IMR-90 (cell line): ENCODE results near the gene ATP1A4. TPM values are rescaled to one million over a fixed set of nuclear protein-coding genes. Genes with fewer than 3 reads are reported as not detected.

ENCODE experiments used
- ATAC-seq: fragments of 200-7000 bp; cut with Tn5 transposase; 2 replicates; pipeline ENCODE4 v1.9.1; 2020; ENCODE audit warnings: low read depth, mild to moderate bottlenecking, moderate library complexity
- BruUV-seq: library from RNA; stranded (reverse); fragments of 400-500 nt; replicated peaks from 2 replicates; lab custom pipeline; 2021; lab: Mats Ljungman, UMichigan
- CTCF ChIA-PET: fragments of 300-600 bp; formaldehyde crosslinking; extraction: SDS; loops from one replicate; lab custom pipeline; 2021; ENCODE audit warnings: antibody characterized with exemption; lab: Yijun Ruan, JAX
- POLR2A ChIA-PET: fragments of 300-600 bp; sonication (Branson Sonifier 250); formaldehyde crosslinking; loops from one replicate; lab custom pipeline; 2022; ENCODE audit warnings: antibody characterized with exemption; ENCODE audit not compliant: unreplicated experiment; lab: Charles Lee
- DNase-seq: peaks from one replicate; pipeline ENCODE4 v3.0.0; 2013
- H2AFZ ChIP-seq: replicated peaks from 2 replicates; pipeline ENCODE3; 2013; ENCODE audit warnings: low read length, mild to moderate bottlenecking; ENCODE audit not compliant: poor library complexity
- H2AK5ac ChIP-seq: 2 replicates; pipeline ENCODE4 v1.6.1; 2013; ENCODE audit warnings: low read depth, low read length, inconsistent platforms
- H2AK9ac ChIP-seq: replicated peaks from 2 replicates; pipeline ENCODE3; 2013; ENCODE audit warnings: mild to moderate bottlenecking, low read depth, low read length, moderate library complexity; ENCODE audit not compliant: poor library complexity
- H2BK120ac ChIP-seq: 2 replicates; pipeline ENCODE4 v1.6.1; 2013; ENCODE audit warnings: low read depth, low read length, inconsistent platforms
- H2BK15ac ChIP-seq: 3 replicates; pipeline ENCODE4 v1.6.1; 2013; ENCODE audit warnings: low read depth, low read length, inconsistent platforms
- H2BK20ac ChIP-seq: 2 replicates; pipeline ENCODE4 v1.6.1; 2013; ENCODE audit warnings: low read depth, mild to moderate bottlenecking, inconsistent platforms, low read length, moderate library complexity
- H2BK5ac ChIP-seq: 2 replicates; pipeline ENCODE4 v1.6.1; 2013; ENCODE audit warnings: mild to moderate bottlenecking, low read depth, low read length, inconsistent platforms; ENCODE audit not compliant: poor library complexity, severe bottlenecking
- H3K14ac ChIP-seq: replicated peaks from 2 replicates; pipeline ENCODE4 v1.6.1; 2013; ENCODE audit warnings: low read depth, low read length, inconsistent platforms
- H3K18ac ChIP-seq: 2 replicates; pipeline ENCODE4 v1.6.1; 2013; ENCODE audit warnings: low read depth, low read length, control low read depth
- H3K23ac ChIP-seq: 2 replicates; pipeline ENCODE4 v1.6.1; 2013; ENCODE audit warnings: low read depth, low read length, inconsistent platforms
- H3K27ac ChIP-seq: 2 replicates; pipeline ENCODE4 v1.5.1; 2013; ENCODE audit warnings: mild to moderate bottlenecking, control low read depth, low read length; ENCODE audit not compliant: insufficient read depth
- H3K27me3 ChIP-seq: 2 replicates; pipeline ENCODE4 v1.6.1; 2013; ENCODE audit warnings: low read length; ENCODE audit not compliant: control insufficient read depth, insufficient read depth
- H3K36me3 ChIP-seq: 2 replicates; pipeline ENCODE4 v1.6.1; 2013; ENCODE audit warnings: low read length, mixed read lengths; ENCODE audit not compliant: control insufficient read depth, insufficient read depth
- H3K4ac ChIP-seq: 2 replicates; pipeline ENCODE4 v1.6.1; 2013; ENCODE audit warnings: low read depth, low read length, inconsistent platforms
- H3K4me1 ChIP-seq: 2 replicates; pipeline ENCODE4 v1.6.1; 2013; ENCODE audit warnings: low read length, mixed read lengths; ENCODE audit not compliant: control insufficient read depth, insufficient read depth
- H3K4me2 ChIP-seq: 2 replicates; pipeline ENCODE4 v1.6.1; 2013; ENCODE audit warnings: low read depth, mild to moderate bottlenecking, control low read depth, low read length, moderate library complexity
- H3K4me3 ChIP-seq: 2 replicates; pipeline ENCODE4 v1.5.1; 2013; ENCODE audit warnings: low read depth, mild to moderate bottlenecking, control low read depth, low read length, moderate library complexity; ENCODE audit not compliant: insufficient read depth
- H3K56ac ChIP-seq: 2 replicates; pipeline ENCODE4 v1.6.1; 2013; ENCODE audit warnings: low read length, inconsistent platforms; ENCODE audit not compliant: insufficient read depth; ENCODE audit errors: extremely low read depth
- H3K79me1 ChIP-seq, 2 experiments: 2 replicates each; pipeline ENCODE4 v1.6.1; 2013; ENCODE audit warnings: low read length in 2 of 2, inconsistent platforms in 1 of 2, low read depth in 1 of 2
- H3K9ac ChIP-seq: 2 replicates; pipeline ENCODE4 v1.6.1; 2013; ENCODE audit warnings: low read depth, low read length, control low read depth
- H3K9me1 ChIP-seq: 2 replicates; pipeline ENCODE4 v1.6.1; 2013; ENCODE audit warnings: low read length, inconsistent platforms; ENCODE audit not compliant: insufficient read depth
- H3K9me3 ChIP-seq: 2 replicates; pipeline ENCODE4 v1.6.1; 2013; ENCODE audit warnings: low read length; ENCODE audit not compliant: control insufficient read depth, insufficient read depth
- H4K20me1 ChIP-seq: 2 replicates; pipeline ENCODE4 v1.6.1; 2013; ENCODE audit warnings: low read length, inconsistent platforms; ENCODE audit not compliant: insufficient read depth
- H4K5ac ChIP-seq: 2 replicates; pipeline ENCODE4 v1.6.1; 2013; ENCODE audit warnings: mild to moderate bottlenecking, low read depth, low read length, control low read depth
- H4K8ac ChIP-seq, 2 experiments: 2 replicates each; pipeline ENCODE4 v1.6.1; 2013; ENCODE audit warnings: low read depth in 2 of 2, low read length in 2 of 2, control low read depth in 1 of 2, inconsistent platforms in 1 of 2
- H4K91ac ChIP-seq: 2 replicates; pipeline ENCODE4 v1.6.1; 2013; ENCODE audit warnings: low read depth, low read length, inconsistent platforms; ENCODE audit not compliant: insufficient read depth
- CEBPB ChIP-seq: IDR thresholded peaks from 2 replicates; pipeline ENCODE4 v1.6.1; 2012; ENCODE audit warnings: low read depth, low read length, improper control_type of control experiment
- MXI1 ChIP-seq: IDR thresholded peaks from 2 replicates; pipeline ENCODE4 v1.6.1; 2012; ENCODE audit warnings: low read depth, mild to moderate bottlenecking, low read length, moderate library complexity, borderline replicate concordance
- WGBS, 2 experiments: methylation state at CpG; one replicate each; pipeline versions ENCODE4 v1.1.5 to v1.1.7; 2013; ENCODE audit warnings: missing lambda C conversion rate in 2 of 2; ENCODE audit not compliant: insufficient read length in 1 of 2; ENCODE audit errors: extremely low coverage in 2 of 2; 5-methylcytosine and 5-hydroxymethylcytosine counted together
- dilution Hi-C: fragments of 300-500 bp; cut with HindIII; formaldehyde crosslinking; loops from one replicate; pipeline ENCODE4 v1.14.3; 2018; ENCODE audit warnings: low sequenced_read_pairs; ENCODE audit not compliant: unreplicated experiment
- in situ Hi-C: fragments of 300-500 bp; cut with MboI; formaldehyde crosslinking; loops from 3 replicates; pipeline ENCODE4 v1.14.3; 2019; ENCODE audit warnings: low sequenced_read_pairs, inconsistent platforms, mixed read lengths
- intact Hi-C: fragments of 100-400 bp; cut with micrococcal nuclease; formaldehyde crosslinking; loops from 2 replicates; pipeline ENCODE4 v1.10.0; 2022
- polyA plus RNA-seq, 3 experiments: library from polyadenylated mRNA; depleted of rRNA; stranded (reverse); fragments of >200 nt; gene quantifications; 2 replicates each; pipeline ENCODE4 v1.2.3, GENCODE V29; 2012; ENCODE audit warnings: low replicate concordance in 1 of 3
- total RNA-seq: library from RNA; depleted of rRNA; stranded (reverse); fragments of >200 nt; gene quantifications from 2 replicates; pipeline ENCODE4 v1.2.3, GENCODE V29; 2012

The ATP1A4 gene
- total and polyA plus RNA-seq, 2 of the 4 experiments (the other 2 are of a cell fraction): not detected

- no peaks in the 10 kb centered on the region for H3K9me3 ChIP-seq
- no peak overlapping the region for H2AFZ ChIP-seq
- H2BK15ac ChIP-seq: no peak overlapping the region
- no peak overlapping the region for H3K4me2 ChIP-seq
- H4K20me1 ChIP-seq: no peaks in the 10 kb centered on the region
- no peak overlapping the region for H4K5ac ChIP-seq
- no peak overlapping the region for H3K56ac ChIP-seq
- BruUV-seq: no TSS peak
- no peak overlapping the region for H3K23ac ChIP-seq
- H3K79me1 ChIP-seq: no peaks in the 10 kb centered on the region
- H3K4me3 ChIP-seq: no peak overlapping the region
- no peaks in the 10 kb centered on the region for H3K9me1 ChIP-seq
- peak; percentile 29 for DNase-seq
- POLR2A ChIA-PET: no interaction called here
- H3K9ac ChIP-seq: no peak overlapping the region
- H3K27ac ChIP-seq: no peak overlapping the region
- intact Hi-C loops (no loop called here), dilution Hi-C loops (no loop called here), in situ Hi-C loops (no loop called here)
- CTCF ChIA-PET: no interaction called here
- H2AK5ac ChIP-seq: no peak overlapping the region
- no peaks in the 10 kb centered on the region for H3K36me3 ChIP-seq
- H2BK20ac ChIP-seq: no peak overlapping the region
- H2AK9ac ChIP-seq: no peak overlapping the region
- ATAC-seq: no peak; the same call in 1 of the 2 replicates
- peaks cover 8% of the 10 kb centered on the region for H3K27me3 ChIP-seq
- no peak overlapping the region for H3K14ac ChIP-seq
- no CpG with 5 or more reads among the region's 2 CpGs for WGBS, 2 experiments
- H2BK120ac ChIP-seq: no peak overlapping the region
- no peak overlapping the region for H3K18ac ChIP-seq
- H3K4ac ChIP-seq: no peak overlapping the region
- TF ChIP-seq CEBPB (peak; percentile 63), MXI1 (no peak)
- no peak overlapping the region for H4K91ac ChIP-seq
- no peak overlapping the region for H4K8ac ChIP-seq
- H2BK5ac ChIP-seq: no peak overlapping the region
- H3K4me1 ChIP-seq: no peaks in the 10 kb centered on the region
Observed at GRCh38 chr1:160149716-160150115, 1.7 kb upstream of the ATP1A4 start.
